Measurements from ENCODE around the gene ADK. TPM values are rescaled to one million over a fixed set of nuclear protein-coding genes. Genes with fewer than 3 reads are reported as not detected.

ADK gene
- total RNA-seq, 1 donor from 2014 or later: 53.7 TPM

GRCh38 chr10:74589226-74589673 is 438.2 kb downstream of the ADK start:
- Histone ChIP-seq H3K36me3 (ENCODE audit: control insufficient read depth, insufficient read depth, low read length) (no peaks in the 10 kb centered on the region), H3K4me3 (ENCODE audit: low read depth, low read length) (no peak overlapping the region), H3K27me3 (ENCODE audit: control insufficient read depth, insufficient read depth, low read length) (no peaks in the 10 kb centered on the region)
- FAIRE-seq (no peak), DNase-seq (ENCODE audit: low read depth) (peak; percentile 50)
- TF ChIP-seq CTCF (IDR thresholded peaks at IDR 0.05; ENCODE audit: insufficient read depth, low read length, severe bottlenecking): no peak

- Histone ChIP-seq H3K36me3 (ENCODE audit: control insufficient read depth, insufficient read depth, low read length) (no peaks in the 10 kb centered on the region), H3K27me3 (ENCODE audit: control insufficient read depth, insufficient read depth, low read length) (no peaks in the 10 kb centered on the region), H3K4me3 (ENCODE audit: low read depth, low read length) (no peak overlapping the region)
- FAIRE-seq: no peak
- no peak for DNase-seq (ENCODE audit: low read depth)
- no peak for TF ChIP-seq CTCF (IDR thresholded peaks at IDR 0.05; ENCODE audit: insufficient read depth, low read length, severe bottlenecking)
These were observed 438.8 kb downstream of the ADK start for GRCh38 chr10:74589851-74590250.

GRCh38 chr10:74593470-74593869 is 442.4 kb downstream of the ADK start:
- Histone ChIP-seq H3K27me3 (ENCODE audit: control insufficient read depth, insufficient read depth, low read length) (no peaks in the 10 kb centered on the region), H3K4me3 (ENCODE audit: low read depth, low read length) (no peak overlapping the region), H3K36me3 (ENCODE audit: control insufficient read depth, insufficient read depth, low read length) (no peaks in the 10 kb centered on the region)
- FAIRE-seq (no peak), DNase-seq (ENCODE audit: low read depth) (peak; percentile 56)
- TF ChIP-seq CTCF (IDR thresholded peaks at IDR 0.05; ENCODE audit: insufficient read depth, low read length, severe bottlenecking): no peak

GRCh38 chr10:74596713-74597112 is 445.7 kb downstream of the ADK start:
- DNase-seq (ENCODE audit: low read depth): no peak
- Histone ChIP-seq H3K36me3 (ENCODE audit: control insufficient read depth, insufficient read depth, low read length) (no peaks in the 10 kb centered on the region), H3K27me3 (ENCODE audit: control insufficient read depth, insufficient read depth, low read length) (no peaks in the 10 kb centered on the region), H3K4me3 (ENCODE audit: low read depth, low read length) (no peak overlapping the region)
- no peak for TF ChIP-seq CTCF (IDR thresholded peaks at IDR 0.05; ENCODE audit: insufficient read depth, low read length, severe bottlenecking)
- no peak for FAIRE-seq

- TF ChIP-seq CTCF (IDR thresholded peaks at IDR 0.05; ENCODE audit: insufficient read depth, low read length, severe bottlenecking): no peak
- Histone ChIP-seq H3K27me3 (ENCODE audit: control insufficient read depth, insufficient read depth, low read length) (no peaks in the 10 kb centered on the region), H3K4me3 (ENCODE audit: low read depth, low read length) (no peak overlapping the region), H3K36me3 (ENCODE audit: control insufficient read depth, insufficient read depth, low read length) (no peaks in the 10 kb centered on the region)
- DNase-seq (ENCODE audit: low read depth) (no peak), FAIRE-seq (no peak)
These were observed 448.0 kb downstream of the ADK start for GRCh38 chr10:74598891-74599566.

GRCh38 chr10:74599672-74600071 is 448.7 kb downstream of the ADK start:
- TF ChIP-seq CTCF (IDR thresholded peaks at IDR 0.05; ENCODE audit: insufficient read depth, low read length, severe bottlenecking): no peak
- FAIRE-seq (no peak), DNase-seq (ENCODE audit: low read depth) (no peak)
- H3K4me3 ChIP-seq (ENCODE audit: low read depth, low read length): no peak overlapping the region
- H3K27me3 ChIP-seq (ENCODE audit: control insufficient read depth, insufficient read depth, low read length): no peaks in the 10 kb centered on the region
- H3K36me3 ChIP-seq (ENCODE audit: control insufficient read depth, insufficient read depth, low read length): no peaks in the 10 kb centered on the region

Measured in bronchial epithelial cell (primary cell).